ENCODE results near the gene HNRNPA2B1.

DNA sequence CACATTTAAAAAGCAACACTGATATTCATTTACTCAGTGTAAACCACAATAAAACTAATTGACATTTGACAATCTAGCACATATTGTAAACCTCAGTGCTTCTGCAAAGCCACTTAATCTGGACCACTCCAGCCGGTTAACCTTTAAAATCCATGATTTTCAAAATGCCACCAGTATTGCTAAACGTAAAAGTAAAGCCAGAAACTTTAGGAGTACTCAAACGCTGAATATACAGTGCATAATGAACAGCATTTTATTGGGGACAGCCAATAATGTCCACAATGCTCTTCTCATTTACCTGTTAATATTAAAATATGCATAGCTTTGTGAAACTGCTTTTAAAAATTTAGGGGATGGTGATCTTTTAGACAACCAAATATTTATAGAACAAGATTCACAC is 10.8 kb downstream of the HNRNPA2B1 start:
- TF ChIP-seq CTCF (IDR thresholded peaks at IDR 0.05) = no peak
- no peak for TF ChIP-seq POLR2A (IDR thresholded peaks at IDR 0.05)
- TF ChIP-seq POLR2AphosphoS5 (IDR thresholded peaks at IDR 0.05) = no peak

All from sigmoid colon (tissue), 4 donors.